Keratinocyte (primary cell): ENCODE results near the gene PTK7. TPM values are rescaled to one million over a fixed set of nuclear protein-coding genes. Genes with fewer than 3 reads are reported as not detected.

ENCODE experiments used
- DNase-seq: peaks from one replicate; pipeline ENCODE4 v3.0.0-alpha.2; 2011; ENCODE audit warnings: low read depth, missing footprints, low spot score
- FAIRE-seq: peaks from 2 replicates; lab custom pipeline; 2011; peaks lifted over from hg19 to GRCh38; lab: Jason Lieb, UNC
- H2AFZ ChIP-seq: 2 replicates; pipeline ENCODE4 v1.6.0; 2012; ENCODE audit warnings: low read length, control low read depth, inconsistent platforms; ENCODE audit not compliant: control insufficient read depth
- H3K27ac ChIP-seq: 2 replicates; pipeline ENCODE4 v1.5.1; 2011; ENCODE audit warnings: low read length; ENCODE audit not compliant: control insufficient read depth, insufficient read depth
- H3K27me3 ChIP-seq: 3 replicates; pipeline ENCODE4 v1.6.0; 2011; ENCODE audit warnings: low read length; ENCODE audit not compliant: control insufficient read depth, insufficient read depth; ENCODE audit errors: extremely low read depth
- H3K36me3 ChIP-seq, 2 experiments: 2 replicates in 1 of 2; 3 replicates in 1 of 2; pipeline ENCODE4 v1.5.1; 2011; ENCODE audit warnings: low read length in 2 of 2, mild to moderate bottlenecking in 1 of 2; ENCODE audit not compliant: control insufficient read depth in 2 of 2, insufficient read depth in 2 of 2; ENCODE audit errors: extremely low read depth in 1 of 2
- H3K4me1 ChIP-seq: 3 replicates; pipeline ENCODE4 v1.5.1; 2011; ENCODE audit warnings: low read length; ENCODE audit not compliant: control insufficient read depth, insufficient read depth; ENCODE audit errors: extremely low read depth
- H3K4me2 ChIP-seq: 3 replicates; pipeline ENCODE4 v1.6.0; 2011; ENCODE audit warnings: low read depth, low read length; ENCODE audit not compliant: control insufficient read depth, insufficient read depth; ENCODE audit errors: extremely low read depth
- H3K4me3 ChIP-seq, 3 experiments: fragments of 200-600 bp in 1 of 3; sonication (generic) in 1 of 3; 2 replicates in 2 of 3; 3 replicates in 1 of 3; pipeline ENCODE4 v1.5.1; 2011 to 2016; ENCODE audit warnings: low read length in 3 of 3, mild to moderate bottlenecking in 3 of 3, control low read depth in 2 of 3, inconsistent platforms in 1 of 3, low read depth in 1 of 3, mixed read lengths in 1 of 3, mixed run types in 1 of 3, moderate library complexity in 1 of 3; ENCODE audit not compliant: control insufficient read depth in 2 of 3, insufficient read depth in 2 of 3; ENCODE audit errors: extremely low read depth in 1 of 3
- H3K79me2 ChIP-seq: 2 replicates; pipeline ENCODE4 v1.6.0; 2012; ENCODE audit warnings: low read length; ENCODE audit not compliant: control insufficient read depth, insufficient read depth
- H3K9ac ChIP-seq: 3 replicates; pipeline ENCODE4 v1.6.0; 2011; ENCODE audit warnings: low read length; ENCODE audit not compliant: control insufficient read depth, insufficient read depth; ENCODE audit errors: extremely low read depth
- H3K9me1 ChIP-seq: 3 replicates; pipeline ENCODE4 v1.6.0; 2011; ENCODE audit warnings: low read length; ENCODE audit not compliant: control insufficient read depth, insufficient read depth; ENCODE audit errors: extremely low read depth
- H3K9me3 ChIP-seq: 2 replicates; pipeline ENCODE4 v1.5.1; 2012; ENCODE audit warnings: low read depth, low read length; ENCODE audit not compliant: control insufficient read depth
- H4K20me1 ChIP-seq: 3 replicates; pipeline ENCODE4 v1.6.0; 2011; ENCODE audit warnings: low read length; ENCODE audit not compliant: control insufficient read depth, insufficient read depth; ENCODE audit errors: extremely low read depth
- EZH2 ChIP-seq: IDR thresholded peaks from one replicate; pipeline ENCODE4 v1.6.1; 2012; ENCODE audit warnings: inconsistent platforms, mild to moderate bottlenecking, low read length, moderate library complexity
- dilution Hi-C: fragments of 300-500 bp; cut with MboI; formaldehyde crosslinking; loops from one replicate; pipeline ENCODE4 v1.7.0; 2020; ENCODE audit warnings: low sequenced_read_pairs; ENCODE audit not compliant: extremely low pct_ligation_motif_present
- polyA plus RNA-seq, 5 experiments: library from polyadenylated mRNA; depleted of rRNA in 3 of 5; stranded (reverse) in 3 of 5; stranded (forward) in 1 of 5; unstranded in 1 of 5; fragments of >200 nt; gene quantifications; 1 replicate in 1 of 5; 2 replicates in 3 of 5; 3 replicates in 1 of 5; pipeline versions ENCODE4 v1.2.1 to v1.2.3, GENCODE V29; 2011 to 2012; ENCODE audit warnings: missing spikeins in 2 of 5, low read depth in 1 of 5, low replicate concordance in 1 of 5
- TF ChIP-seq, protein P1 (sequence below), 3 experiments: IDR thresholded peaks in 1 of 3; conservative IDR thresholded peaks in 1 of 3; optimal IDR thresholded peaks in 1 of 3; 2 replicates in 2 of 3; 3 replicates in 1 of 3; pipeline versions ENCODE3 to v1.5.1; 2011; ENCODE audit warnings: low read length in 3 of 3, mild to moderate bottlenecking in 3 of 3, moderate library complexity in 2 of 3, control low read depth in 1 of 3, inconsistent platforms in 1 of 3; ENCODE audit not compliant: insufficient read depth in 2 of 3; ENCODE audit errors: extremely low read depth in 1 of 3

PTK7 gene
- polyA plus RNA-seq, 1 donor (not counting 4 experiments of a cell fraction or from before 2014, with no cell fraction given): 58.8 TPM

DNA sequence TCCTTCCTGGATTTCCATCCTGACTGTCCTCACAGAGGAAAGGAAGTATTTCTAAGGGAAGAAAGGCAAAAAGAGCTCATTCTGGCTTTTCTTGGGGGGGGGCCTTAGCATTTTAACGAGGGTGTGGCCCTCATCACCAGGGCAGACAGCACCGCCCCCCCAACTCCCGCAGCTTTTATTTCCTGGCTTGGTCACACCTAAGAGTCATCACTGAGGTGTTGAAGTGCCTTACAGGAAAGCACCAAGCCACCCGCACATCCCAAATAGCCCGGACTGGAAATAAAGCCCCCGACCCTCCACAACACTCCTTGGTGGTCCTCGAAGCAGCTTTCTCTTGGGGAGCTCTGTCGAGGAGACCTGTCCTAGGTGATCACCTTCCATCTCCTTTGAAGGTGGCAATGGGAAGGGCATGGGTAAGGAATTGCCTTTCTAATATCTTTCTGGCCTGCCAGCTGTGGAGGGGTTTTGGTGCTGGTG is 1.3 kb downstream of the PTK7 start:
- FAIRE-seq: no peak
- H3K27me3 ChIP-seq: no peaks in the 10 kb centered on the region
- H2AFZ ChIP-seq: no peak overlapping the region
- peaks cover 14% of the 10 kb centered on the region for H3K4me1 ChIP-seq
- H3K9me1 ChIP-seq: no peaks in the 10 kb centered on the region
- H3K4me3 ChIP-seq: peak overlapping the region; percentile 75 to 92 (median 80)
- H4K20me1 ChIP-seq: no peaks in the 10 kb centered on the region
- peaks cover 59% of the 10 kb centered on the region for H3K79me2 ChIP-seq
- H3K36me3 ChIP-seq: peaks cover 0 to 6% of the 10 kb centered on the region in 2 experiments
- H3K4me2 ChIP-seq: peak overlapping the region; percentile 89
- peak overlapping the region; percentile 83 for H3K27ac ChIP-seq
- no peaks in the 10 kb centered on the region for H3K9me3 ChIP-seq
- TF ChIP-seq, protein P1, sequence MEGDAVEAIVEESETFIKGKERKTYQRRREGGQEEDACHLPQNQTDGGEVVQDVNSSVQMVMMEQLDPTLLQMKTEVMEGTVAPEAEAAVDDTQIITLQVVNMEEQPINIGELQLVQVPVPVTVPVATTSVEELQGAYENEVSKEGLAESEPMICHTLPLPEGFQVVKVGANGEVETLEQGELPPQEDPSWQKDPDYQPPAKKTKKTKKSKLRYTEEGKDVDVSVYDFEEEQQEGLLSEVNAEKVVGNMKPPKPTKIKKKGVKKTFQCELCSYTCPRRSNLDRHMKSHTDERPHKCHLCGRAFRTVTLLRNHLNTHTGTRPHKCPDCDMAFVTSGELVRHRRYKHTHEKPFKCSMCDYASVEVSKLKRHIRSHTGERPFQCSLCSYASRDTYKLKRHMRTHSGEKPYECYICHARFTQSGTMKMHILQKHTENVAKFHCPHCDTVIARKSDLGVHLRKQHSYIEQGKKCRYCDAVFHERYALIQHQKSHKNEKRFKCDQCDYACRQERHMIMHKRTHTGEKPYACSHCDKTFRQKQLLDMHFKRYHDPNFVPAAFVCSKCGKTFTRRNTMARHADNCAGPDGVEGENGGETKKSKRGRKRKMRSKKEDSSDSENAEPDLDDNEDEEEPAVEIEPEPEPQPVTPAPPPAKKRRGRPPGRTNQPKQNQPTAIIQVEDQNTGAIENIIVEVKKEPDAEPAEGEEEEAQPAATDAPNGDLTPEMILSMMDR (optimal IDR thresholded peaks at IDR 0.05 in 1 of 3, IDR thresholded peaks at IDR 0.05 in 1 of 3, conservative IDR thresholded peaks at IDR 0.05 in 1 of 3; ENCODE audit: extremely low read depth in 1 of 3, insufficient read depth in 2 of 3, low read length in 3 of 3): no peak
- TF ChIP-seq EZH2: no peak
- H3K9ac ChIP-seq: peak overlapping the region; percentile 91
- DNase-seq: no peak
- dilution Hi-C loops: no loop called here

DNA sequence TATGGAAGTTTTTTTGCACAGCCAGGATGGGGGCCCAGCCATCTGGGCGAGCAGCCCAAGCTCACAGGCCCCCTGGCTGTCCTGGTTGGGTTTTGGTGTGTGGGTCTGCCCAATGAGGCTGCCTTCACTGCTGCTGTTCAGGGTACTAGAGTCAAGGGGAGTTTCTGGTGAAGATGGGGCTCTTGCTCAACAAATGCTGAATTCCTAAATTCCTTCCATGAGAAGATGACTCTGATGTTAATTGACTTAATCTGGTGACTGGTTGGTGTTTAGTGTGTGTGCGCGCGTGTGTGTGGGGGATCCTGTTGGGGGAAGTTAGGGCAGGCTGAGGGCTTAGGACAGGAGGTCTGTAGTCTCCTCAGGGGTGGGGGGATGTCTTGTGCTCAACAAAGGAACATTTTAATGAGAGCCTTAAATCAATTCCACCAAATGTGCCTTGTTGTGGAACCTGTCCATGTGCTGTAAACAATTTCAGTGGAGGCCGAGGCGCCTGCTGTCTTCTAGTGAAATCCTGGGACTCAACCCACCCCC is 1.9 kb downstream of the PTK7 start:
- Histone ChIP-seq H3K9me1 (no peaks in the 10 kb centered on the region), H3K9ac (peak overlapping the region; percentile 91), H3K4me2 (peak overlapping the region; percentile 89), H3K79me2 (peaks cover 65% of the 10 kb centered on the region), H2AFZ (no peak overlapping the region), H3K9me3 (no peaks in the 10 kb centered on the region), H3K27ac (peak overlapping the region; percentile 83), H3K4me3 (peak overlapping the region; percentile 75 to 92 (median 80)), H3K36me3 (peaks cover 0 to 3% of the 10 kb centered on the region in 2 experiments), H3K4me1 (peaks cover 14% of the 10 kb centered on the region), H3K27me3 (no peaks in the 10 kb centered on the region), H4K20me1 (no peaks in the 10 kb centered on the region)
- DNase-seq: no peak
- FAIRE-seq: no peak
- dilution Hi-C loops: no loop called here
- no peak for TF ChIP-seq EZH2
- TF ChIP-seq, protein P1 (optimal IDR thresholded peaks at IDR 0.05 in 1 of 3, IDR thresholded peaks at IDR 0.05 in 1 of 3, conservative IDR thresholded peaks at IDR 0.05 in 1 of 3; ENCODE audit: extremely low read depth in 1 of 3, insufficient read depth in 2 of 3, low read length in 3 of 3): no peak
